ENCODE data around the gene SPEM3.
A peak's percentile ranks its signal among the peaks of the same experiment; 100 is the strongest.
"Not testable (repeated sequence)": the region's sequence is repeated elsewhere in the genome, so short reads cannot be mapped to it uniquely, and the experiment has no call there.

Gene SPEM3

DNA sequence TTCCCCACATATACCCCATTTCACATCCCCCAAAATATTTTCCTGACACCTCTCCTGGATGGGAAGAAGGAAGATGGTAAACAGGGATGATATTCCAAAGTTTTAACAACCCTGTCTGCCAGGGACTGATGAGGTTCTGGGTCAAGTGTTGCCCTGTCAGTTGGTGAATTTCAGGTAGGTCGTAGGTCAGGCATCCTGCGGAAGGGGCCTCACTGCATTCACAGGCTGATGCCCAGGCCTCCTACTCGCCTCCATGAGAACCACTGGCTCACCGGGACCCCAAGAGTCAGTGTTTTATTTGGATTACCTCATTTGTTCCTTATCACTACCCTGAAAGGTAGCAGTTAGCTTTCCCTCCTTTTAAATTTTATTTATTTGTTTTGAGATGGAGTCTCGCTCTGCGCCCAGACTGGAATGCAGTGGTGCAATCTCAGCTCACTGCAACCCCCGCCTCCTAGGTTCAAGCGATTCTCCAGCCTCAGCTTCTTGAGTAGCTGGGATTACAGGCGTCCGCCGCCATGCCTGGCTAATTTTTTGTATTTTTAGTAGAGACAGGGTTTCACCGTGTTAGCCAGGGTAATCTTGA is 40.2 kb downstream of the SPEM3 start:
- no peak for DNase-seq (ENCODE audit: low read depth in 2 of 2, low spot score in 1 of 2)

DNA sequence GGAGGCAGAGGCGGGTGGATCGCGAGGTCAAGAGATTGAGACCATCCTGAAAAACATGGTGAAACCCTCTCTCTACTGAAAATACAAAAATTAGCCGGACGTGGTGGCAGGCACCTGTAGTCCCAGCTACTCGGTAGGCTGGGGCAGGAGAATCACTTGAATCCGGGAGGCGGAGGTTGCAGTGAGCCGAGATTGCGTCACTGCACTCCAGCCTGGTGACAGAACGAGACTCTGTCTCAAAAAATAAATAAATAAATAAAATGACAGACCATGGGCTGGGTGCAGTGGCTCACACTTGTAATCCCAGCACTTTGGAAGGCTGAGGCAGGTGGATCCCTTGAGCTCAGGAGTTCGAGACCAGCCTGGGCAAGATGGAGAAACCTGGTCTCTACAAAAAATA is 41.2 kb downstream of the SPEM3 start:
- DNase-seq (ENCODE audit: low read depth in 2 of 2, low spot score in 1 of 2): not testable (repeated sequence)

DNA sequence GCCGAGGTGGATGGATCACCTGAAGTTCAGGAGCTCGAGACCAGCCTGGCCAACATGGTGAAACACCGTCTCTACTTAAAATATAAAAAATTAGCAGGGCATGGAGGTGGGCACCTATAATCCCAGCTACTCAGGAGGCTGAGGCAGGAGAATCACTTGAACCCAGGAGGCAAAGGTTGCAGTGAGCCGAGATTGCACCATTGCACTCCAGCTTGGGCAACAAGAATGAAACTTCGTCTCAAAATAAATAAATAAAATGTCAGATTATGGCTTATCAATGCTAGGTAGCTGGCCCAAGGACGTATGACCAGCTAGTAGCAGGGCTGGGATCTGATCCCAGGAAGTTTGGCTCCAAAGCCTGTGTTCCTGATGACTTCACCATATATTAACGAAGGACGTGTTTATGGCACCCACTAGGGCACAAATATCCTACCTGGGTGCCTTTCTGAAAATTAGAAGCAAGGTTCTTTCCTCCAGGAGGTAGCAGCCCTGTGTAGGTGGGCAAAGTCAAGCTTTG is 41.9 kb downstream of the SPEM3 start:
- not testable (repeated sequence) for DNase-seq (ENCODE audit: low read depth in 2 of 2, low spot score in 1 of 2)

DNA sequence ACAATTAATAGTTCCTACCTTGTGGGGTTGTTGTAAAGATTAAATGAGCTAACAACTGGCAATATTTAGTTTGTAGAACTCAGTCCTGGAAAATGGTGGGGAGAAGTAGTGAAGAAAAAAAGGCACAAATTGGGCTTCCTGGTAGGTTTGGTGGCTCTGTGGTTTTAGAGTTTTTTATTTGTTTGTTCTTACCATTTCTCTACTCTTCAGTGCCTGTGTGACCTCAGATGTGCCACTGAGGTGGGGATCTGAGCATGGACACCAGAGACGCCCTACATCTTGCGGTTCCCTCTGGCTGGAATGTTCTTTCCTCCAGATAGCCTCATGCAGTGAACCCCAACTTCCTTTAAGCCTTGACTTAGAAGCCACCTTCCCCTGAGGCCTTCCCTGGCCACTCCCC is 43.1 kb downstream of the SPEM3 start:
- DNase-seq (ENCODE audit: low read depth in 2 of 2, low spot score in 1 of 2): no peak

DNA sequence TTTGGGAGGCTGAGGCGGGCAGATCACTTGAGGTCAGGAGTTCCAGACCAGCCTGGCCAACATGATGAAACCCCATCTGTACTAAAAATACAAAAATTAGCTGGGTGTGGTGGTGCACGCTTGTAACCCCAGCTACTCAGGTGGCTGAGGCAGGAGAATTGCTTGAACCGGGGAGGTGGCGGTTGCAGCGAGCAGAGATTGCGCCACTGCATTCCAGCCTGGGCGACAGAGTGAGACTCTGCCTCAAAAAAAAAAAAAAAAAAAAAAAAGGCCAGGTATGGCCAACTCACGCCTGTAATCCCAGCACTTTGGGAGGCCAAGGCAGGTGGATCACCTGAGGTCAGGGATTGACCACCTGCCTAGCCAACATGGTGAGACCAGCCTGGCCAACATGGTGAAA is 46.1 kb downstream of the SPEM3 start:
- DNase-seq (ENCODE audit: low read depth in 2 of 2, low spot score in 1 of 2): not testable (repeated sequence)

DNA sequence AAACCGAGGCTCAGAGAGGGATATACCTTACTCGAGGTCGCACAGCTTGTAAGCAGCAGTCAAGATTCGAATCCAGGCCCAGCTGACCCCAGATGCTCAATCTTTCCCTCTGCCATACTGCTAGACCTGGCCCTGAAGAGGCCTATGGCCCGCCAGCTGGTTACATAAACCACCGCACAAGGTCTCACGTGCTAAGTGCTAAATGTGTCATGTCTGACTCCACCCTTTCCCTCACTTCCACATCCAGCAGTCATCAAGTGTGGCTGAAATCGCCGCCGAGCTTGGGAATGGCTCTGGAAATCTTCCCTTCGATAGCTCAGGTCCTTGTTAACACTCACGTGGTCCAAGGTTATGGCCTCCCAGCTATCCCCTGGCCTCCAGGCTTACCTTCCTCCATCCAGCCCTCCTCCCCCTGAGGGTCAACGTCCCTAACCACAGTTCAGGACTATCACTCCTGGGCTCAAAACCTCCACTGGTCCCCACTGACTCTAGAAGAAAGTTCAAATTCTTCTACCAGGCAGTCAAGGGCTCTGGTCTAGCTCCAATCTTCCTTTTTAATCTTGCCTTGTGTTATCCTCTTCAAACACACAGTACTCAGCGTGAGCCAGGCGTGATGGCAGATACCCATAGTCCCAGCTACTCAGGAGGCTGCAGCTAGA is 47.2 kb downstream of the SPEM3 start:
- no peak for DNase-seq (ENCODE audit: low read depth in 2 of 2, low spot score in 1 of 2)

DNA sequence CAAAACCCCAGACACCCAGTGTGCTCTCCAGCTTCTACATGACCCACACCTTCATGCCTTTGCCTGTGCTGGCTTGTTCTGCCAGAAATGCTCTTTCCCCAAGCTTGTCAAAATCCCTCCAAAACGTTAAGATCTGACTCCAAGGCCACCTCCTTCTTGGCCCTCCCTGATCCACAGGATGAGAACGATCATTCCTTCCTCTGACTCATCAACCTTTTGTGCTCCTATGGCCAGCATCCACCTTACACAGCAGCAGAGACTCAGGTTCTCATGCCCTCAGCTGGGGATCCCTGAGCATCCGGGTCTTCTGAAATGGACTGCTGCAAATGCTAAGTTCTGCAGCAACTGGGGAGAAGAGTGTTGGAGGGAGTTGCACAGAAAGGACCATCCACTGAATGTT is 47.8 kb downstream of the SPEM3 start:
- no peak for DNase-seq (ENCODE audit: low read depth in 2 of 2, low spot score in 1 of 2)

DNA sequence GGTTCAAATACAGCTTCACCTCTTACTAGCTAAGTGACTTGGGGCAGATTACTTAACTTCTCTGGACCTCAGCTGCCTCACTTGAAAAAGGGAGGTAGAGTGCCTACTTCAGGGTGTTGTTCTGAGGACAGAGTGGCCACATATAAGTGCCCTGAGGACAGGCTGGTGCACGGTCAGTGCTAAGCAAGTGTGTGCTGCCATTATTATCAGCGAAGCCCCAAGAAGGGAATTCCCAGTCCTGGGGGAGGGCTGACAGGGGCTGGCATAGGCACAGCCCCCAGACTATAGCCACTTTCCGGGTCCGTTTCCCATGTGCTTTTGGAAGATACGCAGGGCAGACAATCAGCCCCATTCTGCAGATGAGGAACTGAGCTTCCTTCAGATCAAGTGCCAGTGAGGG is 48.3 kb downstream of the SPEM3 start:
- DNase-seq (ENCODE audit: low read depth in 2 of 2, low spot score in 1 of 2): no peak

DNA sequence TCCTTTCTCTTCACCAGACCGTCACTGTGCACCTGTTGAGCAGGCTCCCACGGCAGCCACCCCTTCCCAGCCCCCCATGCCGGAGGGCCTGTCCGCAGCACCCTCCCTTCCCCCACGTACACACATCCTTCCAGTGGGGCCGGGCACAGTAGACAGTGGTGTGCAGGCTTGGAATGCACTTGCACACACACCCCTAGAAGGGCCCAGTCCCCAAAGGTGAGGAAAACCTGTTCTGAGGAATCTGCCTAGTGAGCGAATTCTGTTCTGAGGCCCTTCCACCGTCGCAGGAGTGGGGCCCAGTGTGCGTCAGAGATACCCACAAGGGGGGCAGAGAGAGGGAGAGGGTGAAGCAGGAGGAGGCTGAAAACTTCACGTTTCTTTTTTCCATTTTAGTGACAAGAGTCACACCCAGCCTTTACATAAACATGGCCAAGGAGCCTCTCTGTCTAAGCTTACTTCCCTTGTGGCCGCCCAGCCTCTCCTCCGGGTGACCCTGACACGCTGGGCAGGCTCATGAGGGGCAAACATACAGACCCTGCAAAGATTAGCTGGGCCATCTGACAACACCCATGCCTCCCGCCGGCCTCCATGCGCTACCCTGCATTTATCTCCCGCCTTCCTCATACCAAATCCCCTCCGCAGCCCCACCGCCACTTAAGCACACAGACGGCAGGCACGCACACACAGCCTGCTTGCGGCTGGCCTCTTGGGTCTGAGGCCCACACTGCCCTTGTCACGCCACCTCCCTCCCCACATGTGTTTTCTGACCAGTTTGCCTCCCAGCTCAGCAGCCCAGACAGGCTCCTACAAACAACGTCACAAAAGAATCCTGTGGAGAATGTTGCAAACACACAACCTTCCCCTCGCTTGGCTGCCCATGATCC is 49.0 kb downstream of the SPEM3 start:
- no peak for DNase-seq (ENCODE audit: low read depth in 2 of 2, low spot score in 1 of 2)

DNA sequence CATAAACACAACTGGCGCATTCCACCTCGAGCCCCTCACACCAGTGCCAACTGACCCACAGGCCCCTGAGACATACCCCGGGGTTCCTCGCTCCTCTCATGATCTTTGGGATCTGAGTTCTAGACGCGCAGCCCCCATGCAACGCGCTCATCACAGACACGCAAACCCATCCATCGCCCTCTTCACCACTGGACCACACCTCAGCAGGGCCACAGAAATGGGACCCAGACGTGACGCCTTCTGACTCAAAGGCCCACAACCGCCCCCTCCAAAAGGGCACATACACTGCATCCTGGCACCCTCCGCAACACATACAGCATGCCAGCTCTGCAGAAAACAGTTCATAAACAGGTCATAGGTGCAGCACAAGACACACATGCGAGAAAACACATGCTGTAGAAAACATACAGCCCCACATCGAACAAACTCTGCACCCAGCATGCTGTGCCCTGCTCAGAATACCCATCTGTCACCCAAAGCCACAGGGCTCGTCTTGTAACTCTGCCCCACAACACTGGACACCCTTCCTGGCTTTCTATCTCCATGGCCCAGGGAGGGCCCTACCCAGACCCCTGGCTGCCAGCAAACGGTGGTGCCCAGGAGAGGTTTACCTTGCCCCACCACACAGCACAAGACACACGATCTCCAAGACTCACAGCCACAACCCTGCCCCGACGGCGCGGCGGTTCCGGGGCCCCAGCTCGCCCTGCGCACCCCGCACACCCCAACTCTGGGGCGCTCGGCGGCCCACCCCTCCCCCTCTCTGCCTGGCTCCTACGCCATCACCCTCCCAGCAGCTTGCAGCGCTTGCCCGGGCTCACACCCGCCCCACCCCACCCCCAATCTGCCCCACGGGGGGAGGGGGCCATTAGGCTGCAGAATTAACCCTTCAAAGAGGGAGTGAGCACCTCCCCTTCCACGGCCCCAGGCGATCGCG is 49.9 kb downstream of the SPEM3 start:
- DNase-seq (ENCODE audit: low read depth in 2 of 2, low spot score in 1 of 2): no peak

DNA sequence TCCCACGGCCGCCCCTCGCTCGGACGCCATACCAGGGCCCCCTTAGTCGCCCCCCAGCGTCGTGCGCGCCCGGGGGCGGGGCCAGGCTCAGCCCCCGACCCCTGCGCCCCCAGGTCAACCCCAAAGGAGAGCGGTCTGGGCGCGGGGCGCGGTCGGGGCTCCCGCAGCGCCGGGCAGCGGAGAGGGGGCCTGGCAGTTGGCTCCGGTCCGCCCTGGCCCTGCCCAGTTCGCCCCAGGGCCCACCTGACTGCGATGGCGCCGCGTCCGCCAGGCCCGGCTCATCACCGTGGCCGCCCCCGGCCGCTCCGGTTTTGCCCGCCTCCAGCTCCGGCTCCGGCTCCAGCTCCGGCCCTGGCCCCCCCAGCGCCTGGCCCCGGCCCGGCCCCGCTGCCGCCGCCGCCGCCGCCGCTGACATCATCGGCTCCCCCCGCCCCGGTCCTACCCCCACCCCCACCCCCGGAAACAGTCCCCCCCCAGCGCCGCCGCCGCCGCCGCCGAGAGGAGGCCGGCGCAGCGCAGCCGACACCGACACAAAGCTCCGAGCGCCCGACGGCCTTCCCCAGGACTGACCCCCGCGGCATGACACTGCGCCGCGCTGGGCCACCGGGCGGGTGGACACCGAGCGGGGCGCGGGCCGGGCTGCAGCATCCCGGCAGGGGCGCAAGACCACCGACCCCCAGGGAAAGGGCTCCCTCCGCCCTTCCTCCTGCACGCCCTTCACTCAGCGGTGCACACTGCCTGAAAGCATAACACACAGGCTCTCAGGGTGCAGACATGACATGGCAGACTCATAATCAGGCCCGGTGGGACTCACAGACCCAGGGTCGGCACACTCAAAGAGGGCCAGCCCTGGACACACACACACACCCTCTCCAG is 50.8 kb downstream of the SPEM3 start, which contains the start of gene ZBTB4:
Gene ZBTB4, minus strand, starts transcription at position 419 of the 876 bp plus-strand sequence. CDS start 12,830 bp downstream, outside the sequence.
- peak; percentile 42 to 55 for DNase-seq (ENCODE audit: low read depth in 2 of 2, low spot score in 1 of 2)

DNA sequence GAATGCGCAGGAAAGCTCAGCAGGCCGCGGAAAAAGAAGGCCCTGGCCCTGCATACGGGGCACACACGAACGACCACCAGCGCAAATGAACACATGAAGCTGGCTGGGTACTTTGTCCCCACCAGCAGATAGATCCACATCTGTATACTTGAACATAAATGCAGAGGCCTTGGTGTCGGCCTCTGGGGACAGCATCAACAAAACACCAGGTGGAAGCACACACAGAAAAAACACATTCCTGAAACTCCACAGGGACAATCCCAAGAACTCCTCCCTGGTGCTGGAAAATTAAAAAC is 51.4 kb downstream of the SPEM3 start:
- DNase-seq (ENCODE audit: low read depth in 2 of 2, low spot score in 1 of 2): no peak

DNA sequence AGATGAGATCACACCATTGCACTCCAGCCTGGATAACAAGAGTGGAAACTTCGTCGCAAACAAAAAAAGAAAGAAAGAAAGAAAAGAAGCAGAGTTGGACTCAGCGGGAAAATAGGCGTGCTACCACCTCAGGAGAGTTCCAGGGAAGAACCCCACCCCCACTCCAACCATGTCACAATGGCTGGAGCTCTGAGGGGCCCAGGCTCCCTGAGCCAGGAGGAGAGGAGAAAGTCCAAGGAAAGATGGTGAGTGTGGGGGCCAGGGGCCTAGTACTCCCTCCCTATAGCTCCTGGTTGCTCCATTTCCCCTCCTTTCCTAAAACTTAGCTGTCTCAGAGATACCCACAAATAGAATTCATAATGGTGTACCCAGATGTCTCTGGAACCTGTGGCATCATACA is 52.6 kb downstream of the SPEM3 start, which contains the start of gene SLC35G6:
Gene SLC35G6, plus strand, starts transcription at position 172 of the 400 bp plus-strand sequence. Its CDS starts 71 bp downstream, at position 243.
- not testable (repeated sequence) for DNase-seq (ENCODE audit: low read depth in 2 of 2, low spot score in 1 of 2)

DNA sequence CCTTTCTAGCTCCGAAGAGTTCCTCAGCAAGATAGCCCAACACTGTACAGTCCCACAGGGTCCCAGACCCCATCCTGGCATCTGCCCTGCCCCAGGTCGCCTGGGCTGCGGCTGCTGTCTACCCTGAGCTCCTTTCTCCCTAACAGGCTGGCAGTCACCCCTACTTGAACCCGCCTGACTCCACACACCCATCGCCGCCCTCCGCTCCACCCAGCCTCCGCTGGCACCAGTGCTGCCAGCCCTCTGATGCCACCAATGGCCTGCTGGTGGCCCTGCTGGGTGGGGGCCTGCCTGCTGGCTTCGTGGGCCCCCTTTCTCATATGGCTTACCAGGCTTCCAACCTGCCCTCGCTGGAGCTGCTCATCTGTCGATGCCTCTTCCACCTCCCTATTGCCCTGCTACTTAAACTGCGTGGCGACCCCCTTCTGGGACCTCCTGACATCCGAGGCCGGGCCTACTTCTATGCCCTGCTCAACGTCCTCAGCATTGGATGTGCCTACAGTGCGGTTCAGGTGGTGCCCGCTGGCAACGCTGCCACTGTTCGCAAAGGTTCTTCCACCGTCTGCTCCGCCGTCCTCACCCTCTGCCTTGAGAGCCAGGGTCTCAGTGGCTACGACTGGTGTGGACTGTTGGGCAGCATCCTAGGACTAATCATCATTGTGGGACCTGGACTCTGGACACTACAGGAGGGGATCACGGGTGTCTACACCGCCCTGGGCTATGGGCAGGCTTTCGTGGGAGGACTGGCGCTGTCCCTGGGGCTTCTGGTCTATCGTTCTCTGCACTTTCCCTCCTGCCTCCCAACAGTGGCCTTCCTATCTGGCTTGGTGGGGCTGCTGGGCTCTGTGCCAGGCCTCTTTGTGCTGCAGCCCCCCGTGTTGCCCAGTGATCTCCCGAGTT is 53.4 kb downstream of the SPEM3 start:
- not testable (repeated sequence) for DNase-seq (ENCODE audit: low read depth in 2 of 2, low spot score in 1 of 2)

Data from stimulated activated CD8-positive, alpha-beta memory T cell treated with anti-CD3 and anti-CD28 coated beads, Interleukin-4, amount 100 ng/mL, for 1 hour (primary cell).